IgD-negative memory B cell (primary cell): ENCODE results near the gene CFAP410. TPM values are rescaled to one million over a fixed set of nuclear protein-coding genes. Genes with fewer than 3 reads are reported as not detected.
"Not testable (repeated sequence)": the region's sequence is repeated elsewhere in the genome, so short reads cannot be mapped to it uniquely, and the experiment has no call there.

Experiments
- H3K27ac Mint-ChIP-seq, 3 donors: one replicate each; pipeline ENCODE4 v1.8.0; 2020 to 2022; ENCODE audit warnings: mild to moderate bottlenecking in 3 of 3, mixed read lengths in 3 of 3, moderate library complexity in 1 of 3
- H3K27me3 Mint-ChIP-seq: one replicate; pipeline ENCODE4 v1.8.0; 2021; ENCODE audit warnings: mixed read lengths
- H3K36me3 Mint-ChIP-seq: one replicate; pipeline ENCODE4 v1.8.0; 2020; ENCODE audit warnings: mild to moderate bottlenecking, mixed read lengths
- H3K4me1 Mint-ChIP-seq, 3 donors: one replicate each; pipeline ENCODE4 v1.8.0; 2020 to 2022; ENCODE audit warnings: mixed read lengths in 3 of 3, mild to moderate bottlenecking in 1 of 3
- H3K4me3 Mint-ChIP-seq, 4 donors: one replicate each; pipeline ENCODE4 v1.8.0; 2020 to 2022; ENCODE audit warnings: mild to moderate bottlenecking in 4 of 4, mixed read lengths in 4 of 4, moderate library complexity in 3 of 4
- H3K9me3 Mint-ChIP-seq, 3 donors: one replicate each; pipeline ENCODE4 v1.8.0; 2020 to 2021; ENCODE audit warnings: mixed read lengths in 3 of 3, mild to moderate bottlenecking in 1 of 3
- polyA plus RNA-seq: library from polyadenylated mRNA; unstranded; fragments of 300-500 nt; fragmentation: Illumina TruSeq; gene quantifications from one replicate; pipeline ENCODE4 v1.2.3, GENCODE V29; 2021

The CFAP410 gene
- polyA plus RNA-seq, 1 donor from 2014 or later: 36.4 TPM

DNA sequence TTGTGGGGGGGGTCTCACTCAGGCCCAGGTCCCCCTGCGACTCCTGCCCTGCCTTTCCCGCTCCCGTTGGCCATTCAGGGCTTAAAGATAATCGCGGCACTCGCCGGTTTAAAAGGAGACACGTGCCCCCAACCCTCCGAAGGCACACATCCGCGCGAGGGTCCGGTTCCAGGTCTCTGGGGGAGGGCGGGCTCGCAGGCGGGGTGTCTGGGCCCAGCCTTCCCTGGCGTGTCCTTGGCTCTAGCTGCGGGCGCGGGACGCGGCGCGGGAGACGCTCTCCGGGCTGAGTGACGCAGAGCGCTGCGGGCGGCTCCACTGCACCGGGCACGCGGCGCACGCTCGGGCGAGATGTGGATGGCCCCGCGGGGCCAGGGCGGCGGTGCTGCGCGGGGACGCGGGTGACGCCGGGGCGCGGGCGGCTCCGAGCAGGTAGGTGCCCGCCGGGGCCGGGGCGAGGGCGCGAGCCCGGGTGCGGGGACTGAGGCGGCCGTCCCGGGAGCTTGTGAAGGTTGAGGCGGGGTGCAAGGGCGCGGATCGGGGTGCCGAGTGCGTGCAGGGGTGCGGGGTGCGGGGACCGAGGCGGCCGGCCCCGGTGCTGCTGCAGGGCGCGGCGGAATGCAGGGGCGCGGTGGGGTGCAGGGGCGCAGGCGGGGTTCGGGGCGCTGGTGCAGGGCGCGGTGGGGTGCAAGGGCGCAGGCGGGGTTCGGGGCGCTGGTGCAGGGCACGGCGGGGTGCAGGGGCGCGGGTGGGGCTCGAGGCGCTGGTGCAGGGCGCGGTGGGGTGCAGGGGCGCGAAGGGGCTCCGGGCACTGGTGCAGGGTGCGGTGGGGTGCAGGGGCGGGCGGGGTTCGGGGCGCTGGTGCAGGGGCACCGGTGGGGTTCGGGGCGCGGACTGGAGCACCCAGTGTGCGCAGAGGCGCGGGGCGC is 10.9 kb upstream of the CFAP410 start:
- no peak overlapping the region for H3K27ac Mint-ChIP-seq
- no peaks in the 10 kb centered on the region for H3K9me3 Mint-ChIP-seq
- peaks cover 16 to 27% (median 24%) of the 10 kb centered on the region in 3 donors for H3K4me1 Mint-ChIP-seq
- H3K27me3 Mint-ChIP-seq: peaks cover 21% of the 10 kb centered on the region
- no peak overlapping the region for H3K4me3 Mint-ChIP-seq
- H3K36me3 Mint-ChIP-seq: no peaks in the 10 kb centered on the region

GRCh38 chr21:44349416-44349846 is 10.2 kb upstream of the CFAP410 start:
- Mint-ChIP-seq H3K27ac (no peak overlapping the region), H3K4me3 (peak overlapping the region in 1 of 4 donors; percentile 60), H3K36me3 (no peaks in the 10 kb centered on the region), H3K9me3 (no peaks in the 10 kb centered on the region), H3K27me3 (peaks cover 21% of the 10 kb centered on the region), H3K4me1 (peaks cover 11 to 21% (median 19%) of the 10 kb centered on the region in 3 donors)

GRCh38 chr21:44348861-44349260 is 9.7 kb upstream of the CFAP410 start:
- Mint-ChIP-seq H3K9me3 (no peaks in the 10 kb centered on the region), H3K4me1 (peaks cover 5 to 15% (median 13%) of the 10 kb centered on the region in 3 donors), H3K27ac (no peak overlapping the region), H3K4me3 (no peak overlapping the region), H3K36me3 (no peaks in the 10 kb centered on the region), H3K27me3 (peaks cover 21% of the 10 kb centered on the region)

DNA sequence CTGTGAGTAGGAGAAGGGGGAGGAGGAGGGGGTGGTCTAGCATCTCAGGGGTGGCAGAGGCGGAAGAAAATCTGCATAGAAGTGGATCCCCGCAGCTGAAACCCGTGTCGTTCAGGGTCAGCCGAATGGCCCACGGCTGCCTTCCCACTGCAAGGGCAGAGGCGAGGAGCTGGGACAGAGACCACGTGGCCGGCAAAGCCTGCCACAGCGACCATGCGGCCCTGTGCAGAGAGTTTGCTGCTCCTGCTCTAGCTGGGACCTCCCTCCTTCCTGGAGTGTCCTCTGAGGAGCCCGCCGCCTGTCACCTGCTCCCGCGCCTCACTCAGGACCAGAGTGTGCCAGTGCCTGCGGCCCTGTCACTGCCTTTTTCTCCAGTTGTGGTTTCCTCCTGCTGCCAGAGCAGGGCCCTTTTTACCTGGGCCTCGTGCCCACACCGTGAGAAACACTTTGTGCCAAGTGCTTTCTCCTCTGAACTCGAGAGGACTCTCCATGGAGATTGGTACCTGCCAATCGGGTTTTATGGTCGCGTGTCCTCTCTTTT is 8.8 kb upstream of the CFAP410 start:
- H3K4me1 Mint-ChIP-seq: peaks cover 0 to 7% (median 5%) of the 10 kb centered on the region in 3 donors
- H3K36me3 Mint-ChIP-seq: no peaks in the 10 kb centered on the region
- peaks cover 19% of the 10 kb centered on the region for H3K27me3 Mint-ChIP-seq
- no peak overlapping the region for H3K27ac Mint-ChIP-seq
- no peak overlapping the region for H3K4me3 Mint-ChIP-seq
- H3K9me3 Mint-ChIP-seq: no peaks in the 10 kb centered on the region

DNA sequence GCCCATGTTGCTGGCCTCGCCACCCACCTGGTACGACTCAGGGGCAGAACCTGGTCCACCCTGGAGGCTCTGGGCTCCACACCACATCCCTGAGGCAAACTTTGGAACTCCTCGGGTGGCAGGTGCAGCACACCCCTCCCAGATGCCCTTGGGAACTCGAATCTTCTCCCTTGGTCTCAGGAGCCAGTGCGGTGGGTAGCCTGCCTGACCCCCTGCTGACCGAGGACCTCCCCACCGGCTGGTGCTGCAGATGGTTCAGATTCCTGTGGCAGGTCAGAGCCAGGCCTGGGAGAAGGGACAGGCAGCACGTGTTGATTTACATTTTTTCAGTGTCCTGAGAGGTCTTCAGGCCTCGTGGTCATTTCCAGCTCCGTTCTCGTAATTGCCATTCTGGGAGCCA is 6.3 kb upstream of the CFAP410 start:
- Mint-ChIP-seq H3K27ac (peak overlapping the region in 1 of 3 donors; percentile 64), H3K4me1 (peaks cover under 1 to 3% (median 3%) of the 10 kb centered on the region in 3 donors), H3K27me3 (peaks cover 14% of the 10 kb centered on the region)

DNA sequence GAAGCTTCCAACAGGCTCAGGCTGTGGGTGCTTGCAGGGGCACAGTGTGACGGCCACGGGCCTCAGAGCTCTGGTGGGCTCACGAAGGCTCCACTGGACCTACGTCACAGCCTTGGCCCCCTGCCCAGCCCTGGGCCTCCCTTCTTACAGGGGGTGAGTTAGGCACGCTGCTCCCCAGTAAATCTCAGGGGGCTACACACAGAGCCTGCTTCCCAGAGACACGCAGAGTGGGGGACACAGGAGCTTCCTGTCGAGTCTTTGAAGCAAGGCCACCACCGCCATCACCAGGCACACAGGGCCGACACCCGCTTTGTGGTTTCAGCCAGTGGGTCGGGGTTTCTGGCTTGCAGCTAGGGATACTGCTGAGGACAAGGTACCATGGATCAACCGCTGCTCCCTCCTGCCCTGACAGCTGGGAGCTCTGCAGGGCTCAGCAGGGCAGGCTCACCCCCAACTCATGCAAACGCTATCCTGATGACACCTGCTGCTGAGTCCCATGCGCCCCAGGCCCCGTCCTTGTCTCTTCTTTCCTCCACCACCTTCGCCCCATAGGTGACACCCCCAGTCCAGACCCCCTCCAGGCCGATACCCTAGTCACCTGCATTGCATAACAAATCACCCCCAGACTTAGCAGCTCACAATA is 5.5 kb upstream of the CFAP410 start:
- H3K4me1 Mint-ChIP-seq: peaks cover 4 to 9% (median 7%) of the 10 kb centered on the region in 3 donors
- no peak overlapping the region for H3K27ac Mint-ChIP-seq
- no peaks in the 10 kb centered on the region for H3K36me3 Mint-ChIP-seq

More for the DNA sequence above, 6.3 kb upstream of the CFAP410 start:
- Mint-ChIP-seq H3K36me3 (no peaks in the 10 kb centered on the region), H3K4me3 (peak overlapping the region in 1 of 4 donors; percentile 40), H3K9me3 (no peaks in the 10 kb centered on the region)

GRCh38 chr21:44342981-44343380 is 3.8 kb upstream of the CFAP410 start:
- Mint-ChIP-seq H3K4me3 (peak overlapping the region in 1 of 4 donors; percentile 67), H3K4me1 (peaks cover 8 to 12% (median 10%) of the 10 kb centered on the region in 3 donors), H3K27ac (peak overlapping the region in 1 of 3 donors; percentile 62)
- H3K9me3 Mint-ChIP-seq, H3K36me3 Mint-ChIP-seq, H3K27me3 Mint-ChIP-seq: not testable (repeated sequence)

More for the DNA sequence above, 5.5 kb upstream of the CFAP410 start:
- no peaks in the 10 kb centered on the region for H3K9me3 Mint-ChIP-seq
- H3K4me3 Mint-ChIP-seq: no peak overlapping the region
- peaks cover 14% of the 10 kb centered on the region for H3K27me3 Mint-ChIP-seq

DNA sequence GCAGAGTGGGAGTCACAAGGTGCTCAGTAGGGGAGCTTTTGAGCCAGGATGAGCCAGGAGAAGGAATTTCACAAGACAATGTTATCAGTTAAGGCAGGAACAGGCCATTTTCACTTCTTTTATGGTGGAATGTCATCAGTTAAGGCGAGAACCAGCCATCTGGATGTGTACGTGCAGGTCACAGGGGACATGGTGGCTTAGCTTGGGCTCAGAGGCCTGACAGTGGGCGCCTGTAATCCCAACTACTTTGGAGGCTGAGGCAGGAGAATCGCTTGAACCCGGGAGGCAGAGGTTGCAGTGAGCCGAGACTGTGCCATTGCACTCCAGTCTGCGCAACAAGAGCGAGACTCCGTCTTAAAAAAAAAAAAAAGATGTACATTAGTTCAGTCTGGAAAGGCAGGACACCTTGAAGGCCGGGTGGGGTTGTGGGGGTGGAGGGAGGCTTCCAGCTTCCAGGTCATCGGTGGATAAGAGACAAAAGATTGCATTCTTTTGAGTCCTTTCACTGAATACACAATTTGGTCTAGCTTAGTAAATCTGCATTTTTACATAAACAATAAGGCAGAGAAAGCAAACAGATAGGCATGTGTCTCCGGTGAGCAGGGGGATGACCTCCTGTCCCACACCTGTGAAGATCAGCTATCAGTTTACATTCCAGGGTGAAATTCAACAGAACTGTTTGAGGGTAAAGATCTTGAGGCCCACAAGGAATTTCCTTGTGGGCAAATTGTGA is 2.7 kb upstream of the CFAP410 start:
- peak overlapping the region in 2 of 3 donors; percentile 35 to 59 for H3K27ac Mint-ChIP-seq
- not testable (repeated sequence) for H3K36me3 Mint-ChIP-seq, H3K9me3 Mint-ChIP-seq, H3K27me3 Mint-ChIP-seq
- peak overlapping the region in 2 of 4 donors; percentile 51 to 99 for H3K4me3 Mint-ChIP-seq
- H3K4me1 Mint-ChIP-seq: peaks cover 13 to 17% (median 13%) of the 10 kb centered on the region in 3 donors

- Mint-ChIP-seq H3K36me3 (no peaks in the 10 kb centered on the region), H3K4me1 (peaks cover 10 to 17% (median 13%) of the 10 kb centered on the region in 3 donors), H3K27ac (peak overlapping the region; percentile 3 to 98 (median 89)), H3K9me3 (no peaks in the 10 kb centered on the region), H3K4me3 (peak overlapping the region in 3 of 4 donors; percentile 63 to 95 (median 72)), H3K27me3 (no peaks in the 10 kb centered on the region)
Measured at GRCh38 chr21:44337941-44338895, 972 bp downstream of the CFAP410 start.

GRCh38 chr21:44337449-44337848 is 1.7 kb downstream of the CFAP410 start:
- no peaks in the 10 kb centered on the region for H3K27me3 Mint-ChIP-seq

GRCh38 chr21:44335266-44336059 is 3.7 kb downstream of the CFAP410 start:
- no peak overlapping the region for H3K4me3 Mint-ChIP-seq
- H3K27ac Mint-ChIP-seq: peak overlapping the region in 1 of 3 donors; percentile 78

More at GRCh38 chr21:44337449-44337848, 1.7 kb downstream of the CFAP410 start:
- Mint-ChIP-seq H3K36me3 (no peaks in the 10 kb centered on the region), H3K9me3 (no peaks in the 10 kb centered on the region), H3K4me1 (peaks cover 10 to 17% (median 13%) of the 10 kb centered on the region in 3 donors), H3K4me3 (peak overlapping the region in 2 of 4 donors; percentile 72 to 95), H3K27ac (peak overlapping the region in 2 of 3 donors; percentile 27 to 98)

GRCh38 chr21:44334329-44335030 is 4.7 kb downstream of the CFAP410 start:
- Mint-ChIP-seq H3K4me3 (no peak overlapping the region), H3K27me3 (no peaks in the 10 kb centered on the region), H3K9me3 (no peaks in the 10 kb centered on the region), H3K4me1 (peaks cover 3 to 8% (median 8%) of the 10 kb centered on the region in 3 donors), H3K36me3 (no peaks in the 10 kb centered on the region), H3K27ac (peak overlapping the region in 1 of 3 donors; percentile 78)

More at GRCh38 chr21:44335266-44336059, 3.7 kb downstream of the CFAP410 start:
- Mint-ChIP-seq H3K4me1 (peaks cover 10 to 13% (median 12%) of the 10 kb centered on the region in 3 donors), H3K27me3 (no peaks in the 10 kb centered on the region), H3K36me3 (no peaks in the 10 kb centered on the region), H3K9me3 (no peaks in the 10 kb centered on the region)
